ENCODE results near the gene TNFRSF13B. TPM values are rescaled to one million over a fixed set of nuclear protein-coding genes. Genes with fewer than 3 reads are reported as not detected.

TNFRSF13B gene
- total and polyA plus RNA-seq, 2 experiments from 2014 or later = 0.24 TPM; not detected in 1

GRCh38 chr17:17019430-17019762 lies 47.5 kb upstream of the TNFRSF13B start:
- no peak for TF ChIP-seq REST (IDR thresholded peaks at IDR 0.05; ENCODE audit: unreplicated experiment)
- no peak for TF ChIP-seq POLR2AphosphoS5 (IDR thresholded peaks at IDR 0.05; ENCODE audit: low read depth)
- no peak for TF ChIP-seq NANOG (IDR thresholded peaks at IDR 0.05; ENCODE audit: borderline replicate concordance)
- TF ChIP-seq ZNF462 (CRISPR knock-in tag; IDR thresholded peaks at IDR 0.05) = no peak
- no peak for TF ChIP-seq CREB1 (CRISPR knock-in tag; IDR thresholded peaks at IDR 0.05; ENCODE audit: low read depth)
- no peak for TF ChIP-seq STAT1 (IDR thresholded peaks at IDR 0.05; ENCODE audit: unreplicated experiment)
- no peak for TF ChIP-seq JUNB (IDR thresholded peaks at IDR 0.05; ENCODE audit: unreplicated experiment)
- no peak for TF ChIP-seq ETS1 (IDR thresholded peaks at IDR 0.05)
- Histone ChIP-seq H3F3A (replicated peaks; ENCODE audit: low read depth) (no peaks in the 10 kb centered on the region), H3K36me3 (ENCODE audit: insufficient read depth) (no peaks in the 10 kb centered on the region), H3K4me3 (no peak overlapping the region), H3K79me2 (replicated peaks; ENCODE audit: insufficient read depth) (no peaks in the 10 kb centered on the region), H3K27ac (ENCODE audit: low read depth) (no peak overlapping the region), H3K9me2 (ENCODE audit: insufficient read depth) (no peaks in the 10 kb centered on the region), H2AFZ (no peak overlapping the region), H3K4me2 (no peak overlapping the region), H3K4me1 (ENCODE audit: insufficient read depth) (no peaks in the 10 kb centered on the region), H3K27me3 (ENCODE audit: insufficient read depth) (no peaks in the 10 kb centered on the region), H4K20me1 (replicated peaks; ENCODE audit: insufficient read depth) (no peaks in the 10 kb centered on the region)
- ATAC-seq (no peak), DNase-seq (ENCODE audit: low spot score) (no peak)
- H3K4me1 Mint-ChIP-seq = peaks cover 5% of the 10 kb centered on the region; the same call in 1 of the 3 replicates
- peaks cover 3% of the 10 kb centered on the region; the same call in 2 of the 3 replicates for H3K9me3 Mint-ChIP-seq
- H3K36me3 Mint-ChIP-seq (ENCODE audit: low read depth) = no peaks in the 10 kb centered on the region
- H3K27ac Mint-ChIP-seq = no peak overlapping the region
- no peak overlapping the region for H3K4me3 Mint-ChIP-seq
- H3K27me3 Mint-ChIP-seq (ENCODE audit: insufficient read depth, low read depth, poor library complexity) = peaks cover 11% of the 10 kb centered on the region
